Right lobe of liver (tissue), 6 donors: ENCODE data around the gene SPATS2. TPM values are rescaled to one million over a fixed set of nuclear protein-coding genes. Genes with fewer than 3 reads are reported as not detected.

Source experiments
- ATAC-seq, 4 donors: fragments of 200-7000 bp; cut with Tn5 transposase; one replicate each; pipeline ENCODE4 v1.9.1; 2020; ENCODE audit warnings: mild to moderate bottlenecking in 4 of 4, moderate library complexity in 4 of 4
- DNase-seq, 3 donors: peaks; one replicate each; pipeline ENCODE4 v3.0.0-alpha.2; 2020
- H3K27ac ChIP-seq, 3 donors: fragments of 200-600 bp; one replicate each; pipeline ENCODE4 v1.8.0; 2022
- H3K27me3 ChIP-seq, 2 donors: fragments of 200-600 bp; one replicate each; pipeline ENCODE4 v1.8.0; 2022
- H3K36me3 ChIP-seq, 4 donors: fragments of 200-600 bp; sonication (generic) in 1 of 4; one replicate each; pipeline versions ENCODE4 v1.5.1 to v1.8.0; 2017 to 2022; ENCODE audit warnings: control low read depth in 1 of 4
- H3K4me1 ChIP-seq, 4 donors: fragments of 200-600 bp; sonication (generic) in 1 of 4; one replicate each; pipeline versions ENCODE4 v1.5.1 to v1.8.0; 2017 to 2022; ENCODE audit warnings: control low read depth in 1 of 4
- H3K4me3 ChIP-seq, 3 donors: fragments of 200-600 bp; one replicate each; pipeline ENCODE4 v1.8.0; 2022
- H3K9me3 ChIP-seq, 4 donors: fragments of 200-600 bp; sonication (generic) in 1 of 4; one replicate each; pipeline versions ENCODE4 v1.5.1 to v1.8.0; 2017 to 2022; ENCODE audit warnings: control low read depth in 1 of 4
- CTCF ChIP-seq, 4 donors: fragments of 200-600 bp in 3 of 4; fragments of 450-650 bp in 1 of 4; IDR thresholded peaks; one replicate each; pipeline versions ENCODE4 v1.5.1 to v1.8.0; 2016 to 2022; ENCODE audit warnings: antibody characterized with exemption in 4 of 4, mild to moderate bottlenecking in 2 of 4
- POLR2A ChIP-seq: fragments of 450-650 bp; IDR thresholded peaks from one replicate; pipeline ENCODE4 v1.6.1; 2017; ENCODE audit warnings: antibody characterized with exemption, mild to moderate bottlenecking
- WGBS: methylation state at CpG from one replicate; pipeline ENCODE4 v1.1.6; 2018; ENCODE audit warnings: low coverage, low lambda C conversion rate; ENCODE audit not compliant: insufficient coverage; ENCODE audit errors: missing lambda C conversion rate; 5-methylcytosine and 5-hydroxymethylcytosine counted together
- intact Hi-C, 2 donors: fragments of 100-400 bp; cut with DNase I; formaldehyde crosslinking; loops; one replicate each; pipeline versions ENCODE4 v1.11.2 to v1.14.1; 2022
- total RNA-seq, 6 experiments: library from RNA; depleted of rRNA in 2 of 6; stranded (reverse); fragments of >200 nt in 2 of 6; fragmentation: NEBNext Ultra II Directional in 3 of 6; extraction: Animal tissue kit (Norgen Biotek cat#: 25700) in 3 of 6; gene quantifications; one replicate each; pipeline versions ENCODE4 v1.1.0 to v1.2.4, GENCODE V29; 2016 to 2023
- donor health status: DM: no; HTN: yes; CAD: no.
- donor health status: DM: no; HTN: no; CAD: no.
- donor health status: DM: no; HTN: no; CAD: no.
- donor health status: DM: no; HTN: yes; CAD: no.
- donor health status: DM: no; HTN: yes; CAD: no.

Gene SPATS2
- total RNA-seq, 6 experiments from 2014 or later, result 3.2 to 6.1 (median 4.4) TPM

GRCh38 chr12:49540229-49541139 lies 173.2 kb downstream of the SPATS2 start:
- TF ChIP-seq POLR2A (no peak), CTCF (IDR thresholded peaks at IDR 0.05) (no peak)
- intact Hi-C loops, result no loop called here
- H3K4me3 ChIP-seq, result no peak overlapping the region
- no peaks in the 10 kb centered on the region for H3K36me3 ChIP-seq
- peak in 1 of 3 donors; percentile 41 for DNase-seq
- H3K9me3 ChIP-seq, result no peaks in the 10 kb centered on the region
- 72% methylated on average over 4 of the region's 21 CpGs for WGBS
- H3K27me3 ChIP-seq, result peaks cover 0 to 11% of the 10 kb centered on the region in 2 donors
- no peak overlapping the region for H3K27ac ChIP-seq
- peaks cover 0 to 15% (median 0%) of the 10 kb centered on the region in 4 donors for H3K4me1 ChIP-seq
- no peak for ATAC-seq

- ATAC-seq (no peak), DNase-seq (peak in 1 of 3 donors; percentile 33)
- WGBS, result 81% methylated on average over 15 of the region's 18 CpGs
- intact Hi-C loops, result no loop called here
- no peaks in the 10 kb centered on the region for H3K9me3 ChIP-seq
- TF ChIP-seq CTCF (IDR thresholded peaks at IDR 0.05) (no peak), POLR2A (no peak)
- H3K36me3 ChIP-seq, result no peaks in the 10 kb centered on the region
- no peak overlapping the region for H3K4me3 ChIP-seq
- peaks cover 0 to 15% (median 0%) of the 10 kb centered on the region in 4 donors for H3K4me1 ChIP-seq
- H3K27me3 ChIP-seq, result peaks cover 0 to 11% of the 10 kb centered on the region in 2 donors
- no peak overlapping the region for H3K27ac ChIP-seq
Observed at GRCh38 chr12:49541140-49541861, 174.0 kb downstream of the SPATS2 start.

- Histone ChIP-seq H3K27ac (no peak overlapping the region), H3K4me3 (no peak overlapping the region), H3K27me3 (peaks cover 0 to 11% of the 10 kb centered on the region in 2 donors), H3K4me1 (peaks cover 0 to 15% (median 0%) of the 10 kb centered on the region in 4 donors), H3K36me3 (no peaks in the 10 kb centered on the region), H3K9me3 (no peaks in the 10 kb centered on the region)
- peak in 1 of 3 donors; percentile 30 for DNase-seq
- 63% methylated on average over 1 of the region's 7 CpGs for WGBS
- TF ChIP-seq CTCF (IDR thresholded peaks at IDR 0.05), result no peak
- TF ChIP-seq POLR2A, result no peak
- intact Hi-C loops, result no loop called here
- no peak for ATAC-seq
Observed at GRCh38 chr12:49541911-49542505, 174.7 kb downstream of the SPATS2 start.

- intact Hi-C loops, result no loop called here
Observed at GRCh38 chr12:49542592-49543160, 175.4 kb downstream of the SPATS2 start.

More at GRCh38 chr12:49542592-49543160, 175.4 kb downstream of the SPATS2 start:
- no peak overlapping the region for H3K4me3 ChIP-seq
- ATAC-seq, result no peak
- no peak for TF ChIP-seq POLR2A
- TF ChIP-seq CTCF (IDR thresholded peaks at IDR 0.05), result no peak
- H3K4me1 ChIP-seq, result peaks cover 0 to 11% (median 0%) of the 10 kb centered on the region in 4 donors
- DNase-seq, result peak in 1 of 3 donors; percentile 46
- H3K9me3 ChIP-seq, result no peaks in the 10 kb centered on the region
- no peaks in the 10 kb centered on the region for H3K36me3 ChIP-seq
- H3K27me3 ChIP-seq, result peaks cover 0 to 11% of the 10 kb centered on the region in 2 donors
- 92% methylated on average over 5 of the region's 15 CpGs for WGBS
- no peak overlapping the region for H3K27ac ChIP-seq
